ENCODE results near the gene ZNF365.
"Not testable (repeated sequence)": the region's sequence is repeated elsewhere in the genome, so short reads cannot be mapped to it uniquely, and the experiment has no call there.

ZNF365 gene

DNA sequence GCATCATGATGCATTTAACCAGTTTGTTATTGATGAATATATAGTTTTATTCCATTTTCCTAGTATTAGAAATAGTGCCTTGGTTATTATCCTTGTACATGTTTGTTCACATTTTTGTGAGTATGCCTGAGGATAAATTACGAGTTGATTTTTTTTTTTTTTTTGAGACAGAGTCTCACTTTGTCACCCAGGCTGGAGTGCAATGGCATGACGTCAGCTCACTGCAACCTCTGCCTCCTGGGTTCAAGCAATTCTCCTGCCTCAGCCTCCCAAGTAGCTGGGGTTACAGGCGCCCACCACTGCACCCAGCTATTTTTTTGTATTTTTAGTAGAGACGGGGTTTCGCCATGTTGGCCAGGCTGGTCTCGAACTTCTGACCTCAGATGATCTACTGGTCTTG lies 4.7 kb downstream of the ZNF365 start:
- DNase-seq, result not testable (repeated sequence)

DNA sequence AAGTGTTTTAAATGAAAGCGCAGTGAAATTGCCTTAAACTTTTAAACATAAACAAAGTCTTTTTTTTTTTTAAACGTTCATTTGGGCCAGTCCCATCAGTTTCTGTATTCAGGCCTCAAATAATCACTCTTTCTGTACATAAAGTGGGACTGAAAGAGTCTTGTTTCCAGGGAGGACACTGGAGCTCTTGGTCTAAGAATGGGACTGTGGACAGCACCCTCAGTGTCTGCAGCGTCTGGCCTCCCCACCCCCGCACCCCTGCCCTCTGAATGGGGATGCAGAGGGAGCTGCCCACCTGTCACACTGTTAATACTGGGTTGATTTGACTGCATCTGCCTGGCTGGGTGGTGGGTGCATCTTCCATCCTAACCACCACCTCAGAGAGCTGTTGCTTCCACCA lies 5.2 kb downstream of the ZNF365 start:
- DNase-seq, result no peak

DNA sequence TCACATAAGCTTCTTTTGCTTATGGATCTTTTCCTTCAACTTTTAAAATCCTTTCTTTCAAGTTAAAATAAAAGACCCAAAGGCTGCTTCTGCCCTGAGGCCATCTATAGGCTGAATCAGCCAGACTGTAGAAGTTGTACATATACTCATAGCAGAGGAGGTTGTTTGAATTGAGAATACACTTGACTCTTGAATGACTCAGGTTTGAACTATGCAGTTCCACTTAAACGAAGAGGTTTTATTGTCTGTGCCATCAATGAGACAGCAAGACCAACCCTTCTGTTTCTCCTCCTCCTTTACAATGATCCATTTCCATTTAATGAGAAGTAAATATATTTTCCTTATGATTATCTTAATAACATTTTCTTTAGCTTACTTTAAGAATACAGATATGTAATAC lies 5.8 kb downstream of the ZNF365 start:
- DNase-seq, result no peak

DNA sequence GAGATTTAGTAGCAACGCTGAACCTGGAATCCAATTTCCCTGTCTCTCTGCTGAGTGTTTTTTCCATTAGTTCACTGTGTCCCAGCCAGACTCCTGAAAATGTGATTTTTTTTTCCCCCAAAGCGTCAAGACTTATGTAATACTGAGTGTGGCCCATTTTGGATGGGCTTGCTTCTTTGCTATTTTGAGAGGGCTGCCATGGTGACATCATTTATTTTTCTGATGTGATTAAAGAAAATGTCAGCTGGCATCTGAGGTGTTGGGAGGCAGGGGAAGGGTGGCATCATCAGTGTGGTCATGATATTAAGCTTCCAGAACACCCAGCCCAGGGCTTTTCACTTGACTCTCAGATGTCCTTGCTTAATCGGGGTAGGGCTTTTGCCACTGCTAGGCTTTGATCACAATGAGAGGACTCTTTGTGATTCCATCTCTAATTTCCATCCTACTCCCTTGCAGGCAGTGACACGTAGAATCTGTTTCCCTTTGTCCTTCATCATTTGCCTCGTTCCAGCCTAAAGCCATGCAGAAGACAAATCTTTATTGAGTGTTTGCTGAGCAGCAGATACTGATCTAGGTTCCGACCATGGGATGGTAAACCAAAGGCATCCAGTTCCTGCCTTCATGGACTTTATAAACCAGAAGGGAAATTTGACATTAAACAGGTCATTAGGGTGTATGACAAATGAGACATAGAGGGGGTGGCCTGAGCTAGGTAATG lies 7.4 kb downstream of the ZNF365 start:
- DNase-seq, result no peak

DNA sequence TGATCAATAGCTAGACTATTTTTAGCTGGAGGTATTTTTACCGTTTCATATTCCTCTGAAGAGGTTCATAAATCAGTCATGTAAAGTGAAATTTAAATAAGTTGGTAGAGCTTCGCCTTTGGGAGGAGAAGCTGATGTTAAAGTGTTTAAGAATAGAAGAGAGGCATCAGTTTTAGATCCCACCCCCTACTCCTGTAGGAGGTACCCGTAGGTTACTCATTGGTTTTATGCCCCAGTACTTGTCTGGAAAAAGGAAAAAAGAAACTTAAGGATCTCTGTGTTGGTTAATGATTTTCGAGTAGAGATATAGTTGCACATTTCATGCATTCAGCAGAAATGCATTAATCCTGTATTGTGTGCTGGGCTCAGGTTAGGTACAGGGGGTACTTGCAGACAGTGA lies 8.7 kb downstream of the ZNF365 start:
- DNase-seq, result no peak

DNA sequence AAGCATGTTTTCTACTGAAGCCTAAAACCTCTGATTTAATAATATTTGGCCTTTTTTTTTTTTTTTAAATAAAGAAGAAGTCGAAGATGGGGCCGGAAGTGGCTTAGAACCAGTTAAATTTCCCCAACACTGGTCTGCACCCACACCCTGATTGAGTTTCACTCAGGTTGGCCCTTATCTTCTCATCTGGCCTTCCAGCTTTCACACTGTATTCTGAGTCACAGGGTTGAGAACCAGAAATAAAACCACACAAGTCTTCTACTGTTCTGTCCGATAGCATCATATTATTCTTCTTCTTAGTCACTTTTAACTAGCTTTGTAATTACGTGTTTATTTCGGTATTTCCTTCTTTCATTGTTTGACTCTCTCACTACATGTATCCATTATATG lies 9.9 kb downstream of the ZNF365 start:
- no peak for DNase-seq

DNA sequence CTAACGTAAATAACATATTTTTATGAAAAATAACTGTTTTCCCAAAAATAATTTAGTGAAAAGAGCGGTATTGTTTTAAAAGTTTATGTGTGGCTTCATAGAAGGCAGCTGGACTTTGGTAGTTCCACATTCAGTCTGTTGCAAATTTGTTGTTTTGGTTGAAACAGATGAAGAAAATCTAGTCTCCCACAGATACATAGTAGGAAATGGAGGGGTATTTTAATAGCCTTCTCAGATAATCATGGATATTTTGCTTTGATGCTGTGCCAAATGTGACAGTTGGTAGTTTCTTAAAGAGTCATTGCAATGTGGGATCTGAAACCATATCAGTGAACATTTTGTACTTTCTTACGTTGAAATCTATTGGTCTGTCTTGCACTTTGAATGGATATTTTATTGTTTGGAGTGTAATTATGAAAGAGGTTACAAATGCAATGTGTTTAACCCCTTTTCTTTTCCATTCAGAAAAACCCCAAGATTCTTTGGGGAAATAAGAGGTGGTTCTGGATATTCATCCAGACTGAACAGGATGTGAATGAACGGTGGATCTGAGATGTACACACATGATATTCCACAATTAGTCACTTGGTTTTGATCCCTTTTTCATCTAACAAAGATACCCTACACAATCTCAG lies 10.4 kb downstream of the ZNF365 start:
- DNase-seq, result no peak

DNA sequence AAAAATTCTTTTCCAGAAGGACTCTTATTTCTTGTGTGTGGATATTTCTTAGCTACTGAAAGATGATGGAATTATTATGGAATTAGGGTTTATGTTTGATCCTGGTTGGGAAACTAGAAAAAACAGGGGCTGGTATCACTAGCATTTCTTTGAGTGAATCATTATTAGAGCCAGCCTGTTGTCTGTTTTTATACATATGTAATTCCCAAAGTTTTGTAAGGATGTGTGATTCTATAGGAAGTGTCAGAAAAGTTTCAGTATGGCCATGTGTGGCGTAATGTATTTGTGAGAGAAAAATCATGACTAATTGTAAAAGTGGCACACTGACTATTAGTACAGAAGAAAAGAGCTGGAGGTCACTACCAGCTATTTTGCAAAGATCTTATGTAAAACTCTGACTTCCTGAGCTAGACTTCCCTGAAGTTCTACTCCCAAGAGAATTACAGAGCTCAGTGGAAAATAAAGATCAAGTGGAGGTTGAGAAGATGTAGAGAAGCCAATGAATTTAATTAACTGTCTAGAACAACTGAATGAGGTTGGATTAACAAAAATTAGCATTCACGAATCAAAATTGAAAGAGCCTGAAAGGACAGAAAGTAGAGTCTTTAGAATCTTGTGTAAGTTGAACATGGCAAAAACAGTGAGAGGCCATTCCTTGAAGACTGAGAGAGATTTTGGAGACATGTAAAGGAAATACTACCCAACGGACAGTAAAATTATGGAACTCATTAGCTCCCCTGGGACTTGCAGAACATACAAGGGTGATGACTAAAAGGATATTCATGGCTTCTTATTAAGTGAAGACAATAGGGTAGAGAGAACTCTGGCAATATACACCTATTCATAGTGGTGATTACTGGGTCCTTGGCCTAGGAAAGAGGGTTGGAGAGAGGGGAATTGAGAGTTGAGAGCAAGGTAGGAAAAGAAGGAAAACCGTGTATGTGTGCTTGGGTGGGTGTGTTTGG lies 12.5 kb downstream of the ZNF365 start:
- no peak for DNase-seq

DNA sequence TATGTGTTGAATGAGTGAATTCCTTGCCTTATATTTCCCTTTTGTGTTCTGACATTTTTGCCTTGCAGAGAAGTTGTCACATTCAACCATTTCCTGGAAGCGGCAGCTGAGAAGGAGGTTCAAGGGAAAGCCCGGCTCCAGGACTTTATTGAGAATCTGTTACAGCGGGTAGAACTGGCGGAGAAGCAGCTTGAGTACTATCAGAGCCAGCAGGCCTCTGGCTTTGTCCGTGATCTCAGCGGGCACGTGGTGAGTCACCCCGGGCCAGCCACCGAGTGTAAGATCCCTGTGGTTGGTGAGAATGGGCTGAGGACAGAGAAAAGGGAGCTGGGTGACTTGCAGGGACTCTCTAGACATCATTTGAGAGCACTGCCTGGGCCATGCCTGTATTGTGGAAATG lies 14.2 kb downstream of the ZNF365 start:
- DNase-seq, result no peak

DNA sequence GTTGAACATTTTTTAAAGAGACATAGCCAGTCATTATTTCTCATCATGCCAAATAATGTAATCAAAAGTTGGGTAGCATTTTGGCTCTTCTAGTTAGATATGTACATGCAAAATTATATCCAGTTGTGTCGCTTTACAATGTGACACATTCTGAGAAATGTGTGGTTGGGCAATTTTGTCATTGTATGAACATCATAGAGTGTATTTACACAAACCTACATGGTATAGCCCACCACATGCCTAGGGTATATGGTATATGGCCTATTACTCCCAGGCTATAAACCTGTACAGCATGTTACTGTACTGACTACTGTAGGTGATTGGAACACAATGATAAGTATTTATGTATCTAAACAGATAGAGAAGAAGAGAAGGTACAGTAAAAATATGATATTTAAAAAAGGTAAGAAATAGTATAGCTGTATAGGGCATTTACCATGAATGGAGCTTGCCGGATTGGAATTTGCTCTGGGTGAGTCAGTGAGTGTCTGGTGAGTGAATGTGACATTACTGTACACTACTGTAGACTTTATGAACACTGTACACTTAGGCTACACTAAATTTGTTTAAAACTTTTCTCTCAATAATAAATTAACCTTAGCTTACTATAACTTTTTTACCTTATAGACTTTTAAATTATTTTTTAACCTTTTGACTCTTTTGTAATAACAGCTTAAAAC lies 16.5 kb downstream of the ZNF365 start:
- no peak for DNase-seq

DNA sequence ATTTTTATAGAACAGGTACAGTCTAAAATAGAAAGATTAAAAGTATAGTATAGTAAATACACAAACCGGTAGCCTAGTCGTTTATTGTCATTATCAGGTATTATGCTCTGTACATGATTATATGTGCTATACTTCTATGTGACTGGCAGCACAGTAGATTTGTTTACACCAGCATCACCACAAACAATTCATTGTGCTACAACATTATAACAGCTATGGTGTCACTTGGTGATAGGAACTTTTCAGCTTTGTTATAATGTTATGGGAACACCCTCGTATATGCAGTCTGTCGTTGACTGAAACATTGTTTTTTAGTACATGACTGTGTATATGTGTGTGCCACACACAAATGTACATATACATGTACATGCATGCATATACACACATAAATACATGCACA lies 19.1 kb downstream of the ZNF365 start:
- DNase-seq, result no peak

DNA sequence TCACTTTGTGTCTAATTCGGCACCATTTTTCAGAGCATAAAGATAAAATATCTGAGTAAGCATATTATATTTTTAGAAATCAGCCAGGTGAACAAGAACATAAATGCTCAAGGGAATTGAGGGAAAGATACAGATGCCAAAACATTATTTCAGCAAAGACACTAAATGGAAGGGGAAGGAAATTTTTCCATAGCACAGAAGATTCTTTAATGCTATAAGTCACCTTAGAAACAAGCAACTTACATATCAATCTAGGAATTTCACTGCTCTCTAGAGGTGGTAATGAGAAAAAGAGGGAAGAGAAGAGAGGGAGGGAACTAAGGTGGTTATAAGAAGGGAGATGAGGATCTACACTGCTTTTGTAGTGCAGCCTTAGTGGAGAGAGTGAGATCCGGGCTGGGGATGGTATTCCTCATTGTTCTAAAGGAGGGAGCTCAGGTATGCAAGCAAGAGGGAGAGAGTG lies 20.4 kb downstream of the ZNF365 start:
- DNase-seq, result no peak

DNA sequence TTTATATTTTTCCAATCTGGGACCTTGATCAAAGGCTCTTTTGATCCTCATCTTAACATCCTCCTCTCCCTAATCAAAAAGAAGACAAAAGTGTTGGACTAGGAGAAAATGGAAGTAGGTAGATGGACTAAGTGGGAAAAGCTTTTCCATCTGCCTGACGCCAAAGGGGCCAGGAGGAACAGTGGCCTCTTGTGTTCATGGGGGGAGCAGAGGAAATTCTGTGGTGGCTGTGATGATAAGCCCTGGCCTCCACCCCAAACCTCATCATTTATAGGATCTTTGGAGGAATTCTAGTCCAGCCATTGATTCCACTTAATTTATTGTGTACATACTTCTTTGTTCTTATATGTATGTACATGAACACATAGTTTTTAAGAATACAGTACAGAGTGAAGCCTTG lies 21.7 kb downstream of the ZNF365 start:
- DNase-seq, result no peak

DNA sequence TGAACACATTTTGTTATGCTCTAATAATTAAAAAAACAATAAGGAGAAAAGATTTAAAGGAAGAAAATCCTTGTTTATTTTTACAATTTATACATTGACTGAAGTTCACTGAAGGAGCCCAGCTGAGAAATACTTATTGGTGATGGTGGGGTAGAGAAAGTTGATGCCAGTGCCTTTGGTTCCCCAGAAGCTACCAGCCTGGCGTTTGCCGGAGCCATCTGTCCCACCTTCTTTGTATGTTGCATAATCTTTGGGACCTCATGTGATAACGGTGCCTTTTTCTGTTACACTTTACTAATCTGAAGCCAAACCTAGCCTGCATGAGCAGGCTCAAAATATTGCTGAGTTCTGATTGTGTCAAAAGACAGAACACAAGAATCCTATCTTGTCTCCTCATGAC lies 22.7 kb downstream of the ZNF365 start:
- DNase-seq, result no peak

DNA sequence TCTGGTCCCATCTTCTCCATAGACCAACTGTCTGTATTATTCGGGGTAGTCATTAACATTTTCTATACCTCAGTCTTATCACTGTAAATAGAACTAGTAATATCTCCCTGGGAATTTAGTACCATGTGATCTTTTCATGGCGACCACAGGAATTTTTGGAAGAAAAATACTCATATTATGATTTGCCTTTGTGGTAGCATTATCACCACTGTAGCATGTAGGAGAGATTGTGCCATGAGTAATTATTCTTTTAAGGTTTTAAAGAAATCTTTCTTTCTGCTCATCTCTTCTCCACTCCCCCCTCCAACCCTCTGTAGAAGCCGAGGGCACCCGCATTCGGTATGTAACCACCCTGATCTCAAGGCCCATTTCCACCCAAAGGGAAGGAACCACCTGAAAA lies 25.0 kb downstream of the ZNF365 start:
- no peak for DNase-seq

DNA sequence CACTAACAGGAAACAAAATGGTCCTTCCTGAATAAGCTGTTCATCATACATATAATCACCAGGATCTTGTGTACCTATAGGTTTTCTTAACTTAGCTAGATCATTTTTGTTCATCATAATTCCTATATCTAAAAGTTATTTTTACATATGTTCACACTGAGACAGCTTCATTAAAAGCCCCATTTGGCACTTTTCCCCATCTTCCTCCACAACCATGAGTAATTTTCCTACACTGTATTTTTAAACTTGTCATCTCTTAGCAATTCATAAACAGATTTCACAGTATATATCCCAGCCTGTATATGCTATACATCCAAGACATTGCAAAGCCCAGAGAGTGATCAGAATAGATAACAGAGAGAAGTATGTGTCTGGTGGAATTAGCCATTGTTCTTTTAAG lies 28.3 kb downstream of the ZNF365 start:
- no peak for DNase-seq

DNA sequence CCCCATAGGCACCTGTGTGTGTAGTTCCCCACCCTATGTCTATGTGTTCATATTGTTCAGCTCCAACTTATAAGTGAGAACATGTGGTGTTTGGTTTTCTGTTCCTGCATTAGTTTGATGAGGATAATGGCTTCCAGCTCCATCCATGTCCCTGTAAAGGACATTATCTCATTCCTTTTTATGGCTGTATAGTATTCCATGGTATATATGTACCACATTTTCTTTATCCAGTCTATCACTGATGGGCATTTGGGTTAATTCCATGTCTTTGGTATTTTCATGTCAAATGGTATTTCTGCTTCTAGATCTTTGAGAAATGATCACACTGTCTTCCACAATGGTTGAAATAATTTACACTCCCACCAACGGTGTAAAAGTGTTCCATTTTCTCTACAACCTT lies 36.4 kb downstream of the ZNF365 start:
- not testable (repeated sequence) for DNase-seq

DNA sequence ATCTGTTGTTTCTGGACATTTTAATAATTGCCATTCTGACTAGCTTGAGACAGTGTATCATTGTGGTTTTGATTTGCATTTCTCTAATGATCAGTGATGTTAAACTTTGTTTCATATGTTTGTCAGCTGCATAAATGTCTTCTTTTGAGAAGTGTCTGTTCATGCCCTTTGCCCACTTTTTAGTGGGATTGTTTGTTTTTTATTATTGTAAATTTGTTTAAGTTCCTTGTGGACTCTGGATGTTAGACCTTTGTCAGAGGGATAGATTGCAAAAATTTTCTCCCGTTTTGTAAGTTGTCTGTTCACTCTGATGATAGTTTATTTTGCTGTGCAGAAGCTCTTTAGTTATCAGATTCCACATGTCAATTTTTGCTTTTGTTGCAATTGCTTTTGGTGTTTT lies 36.8 kb downstream of the ZNF365 start:
- not testable (repeated sequence) for DNase-seq

DNA sequence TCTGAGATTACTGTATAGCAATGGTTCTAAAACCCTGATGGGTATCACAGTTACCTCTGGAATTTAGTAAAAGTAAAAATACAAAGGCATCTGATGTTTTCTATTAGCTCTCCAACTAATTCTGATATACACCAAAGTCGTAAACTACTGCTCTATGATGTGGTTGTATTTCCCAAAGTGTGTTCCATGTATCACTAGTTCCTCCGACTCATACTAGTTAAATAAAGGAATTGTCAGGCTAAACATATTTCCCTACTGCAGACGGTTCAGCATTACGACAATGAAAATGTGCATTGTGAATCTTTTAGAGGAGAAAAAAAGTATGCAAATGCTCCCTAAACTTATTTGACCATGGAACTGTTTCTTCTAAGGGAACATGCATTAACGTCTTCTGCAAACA lies 38.9 kb downstream of the ZNF365 start:
- DNase-seq, result no peak

DNA sequence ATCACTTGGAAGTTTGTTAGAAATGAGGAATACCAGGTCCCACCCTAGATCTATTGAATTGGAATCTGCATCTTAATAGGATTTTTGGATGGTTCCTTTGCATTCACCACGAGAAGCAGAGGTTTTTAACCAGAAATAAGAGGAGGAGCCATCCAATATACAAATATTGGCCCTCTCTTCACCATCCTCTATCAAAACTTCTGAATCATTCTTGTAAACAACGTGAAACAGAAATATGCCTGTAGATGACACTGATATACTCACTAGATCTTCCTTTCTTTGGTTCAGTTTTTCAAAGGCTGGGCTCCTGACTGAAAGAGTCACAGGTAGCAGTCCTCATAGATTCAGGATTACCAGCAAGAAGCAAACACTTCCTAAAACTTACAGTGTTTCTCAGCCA lies 39.5 kb downstream of the ZNF365 start:
- DNase-seq, result no peak

DNA sequence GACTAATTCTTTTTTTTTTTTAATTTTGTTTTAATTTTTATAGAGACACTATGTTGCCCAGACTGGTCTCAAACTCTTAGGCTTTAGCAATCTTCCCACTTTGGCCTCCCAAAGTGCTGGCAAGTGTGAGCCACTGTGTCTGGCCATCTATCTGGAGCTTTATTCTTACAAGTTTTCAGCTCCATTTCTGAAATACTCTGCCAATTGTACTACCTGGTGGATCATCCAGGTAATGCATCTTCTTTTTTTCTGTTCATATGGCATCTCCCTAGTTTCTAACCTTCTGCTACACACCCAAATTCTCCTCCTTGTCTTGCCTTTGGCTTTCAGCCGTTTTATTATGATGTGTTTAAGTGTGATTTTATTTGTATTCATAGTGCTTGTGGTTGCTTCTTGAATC lies 40.2 kb downstream of the ZNF365 start:
- DNase-seq, result no peak

DNA sequence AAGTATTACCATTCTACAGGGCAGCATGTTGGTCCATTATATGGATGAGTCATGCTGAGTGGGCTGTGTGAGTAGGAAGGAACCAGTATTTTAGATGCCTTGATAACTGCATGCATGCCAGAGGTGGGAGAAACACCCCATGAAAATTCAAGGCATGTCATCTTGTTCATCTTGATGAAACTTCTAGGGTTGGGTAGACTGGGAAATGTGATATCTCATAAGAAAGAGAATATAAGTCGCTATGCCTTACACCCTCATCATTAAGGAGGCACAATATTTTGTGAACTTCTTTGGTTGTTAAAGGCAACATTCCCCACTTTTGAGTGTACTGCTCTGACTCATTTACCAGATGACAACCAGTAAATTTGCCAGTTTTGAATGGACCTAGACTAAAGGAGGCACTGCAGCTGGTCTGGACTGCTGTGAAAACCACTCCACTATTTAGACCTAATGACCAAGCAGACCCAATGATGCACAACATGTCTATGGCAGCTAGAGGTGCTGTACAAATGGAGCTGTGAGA lies 48.0 kb downstream of the ZNF365 start:
- DNase-seq, result no peak

DNA sequence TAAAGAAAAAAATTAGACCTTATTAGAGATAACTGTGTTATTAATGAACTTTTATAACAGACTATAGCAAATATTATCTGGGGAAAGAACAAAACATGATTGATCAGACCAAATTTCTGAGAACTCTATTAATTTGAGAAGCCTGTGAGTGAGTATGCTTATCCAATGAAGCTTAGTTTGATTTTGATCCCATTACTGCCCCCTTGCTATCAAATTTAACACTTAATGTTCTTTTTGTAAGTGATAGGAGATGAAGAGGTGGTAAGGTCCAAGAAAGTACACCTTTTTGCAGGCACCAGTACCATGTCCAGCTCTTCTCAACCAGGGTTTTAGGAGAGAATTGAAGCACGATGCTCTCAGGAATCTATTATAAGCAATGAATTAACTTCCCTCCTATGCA lies 49.9 kb downstream of the ZNF365 start:
- DNase-seq, result no peak
